ENCODE data around the gene LCE2C. TPM values are rescaled to one million over a fixed set of nuclear protein-coding genes. Genes with fewer than 3 reads are reported as not detected.
"Not testable (repeated sequence)": the region's sequence is repeated elsewhere in the genome, so short reads cannot be mapped to it uniquely, and the experiment has no call there.

LCE2C gene
- total RNA-seq, 1 experiment from 2014 or later = not detected

- in situ Hi-C loops (cut with HindIII; ENCODE audit: low pct_unique_long_range_greater_than_20kb, low sequenced_read_pairs) (no loop called here), intact Hi-C loops (cut with micrococcal nuclease; ENCODE audit: unreplicated experiment) (no loop called here)
- Histone ChIP-seq H3K9me3 (ENCODE audit: control insufficient read depth, insufficient read depth, low read depth, low read length) (no peaks in the 10 kb centered on the region), H3K36me3 (ENCODE audit: control insufficient read depth, insufficient read depth, low read length) (no peaks in the 10 kb centered on the region), H3K4me3 (ENCODE audit: low read depth in 2 of 2, low read length in 2 of 2) (no peak within 1 kb of the TSS), H3K27me3 (ENCODE audit: control insufficient read depth, insufficient read depth, low read length) (peaks cover 5% of the 10 kb centered on the region; the same call in 1 of the 2 replicates), H3K27ac (ENCODE audit: low read length) (no peak within 1 kb of the TSS), H3K4me1 (ENCODE audit: control insufficient read depth, insufficient read depth, low read length) (no peaks in the 10 kb centered on the region)
- TF ChIP-seq SIN3A (IDR thresholded peaks at IDR 0.05; ENCODE audit: borderline replicate concordance, insufficient read depth, low read depth, low read length) = no peak
- no peak for TF ChIP-seq POLR2AphosphoS5 (IDR thresholded peaks at IDR 0.05; ENCODE audit: low read depth, low read length)
- TF ChIP-seq REST (IDR thresholded peaks at IDR 0.05; ENCODE audit: insufficient read depth in 1 of 2, low read depth in 2 of 2, low read length in 1 of 2) = no peak
- TF ChIP-seq CTCF (IDR thresholded peaks at IDR 0.05) = no peak
- TF ChIP-seq TCF7L2 (IDR thresholded peaks at IDR 0.05; ENCODE audit: low read depth, low read length) = no peak
- ChIA-PET CTCF (no interaction called here), POLR2A (no interaction called here)
- no peak for ATAC-seq
- DNase-seq (ENCODE audit: low read depth, low spot score) = no peak
- no TSS peak for BruUV-seq (replicated peaks)
Measured at GRCh38 chr1:152663098-152663497, 12.0 kb upstream of the LCE2C start, which contains the start of gene LCE2D. Gene LCE2D (plus strand): TSS chr1:152663380. CDS start chr1:152664106, 726 bp downstream.

GRCh38 chr1:152666171-152666570 lies 8.9 kb upstream of the LCE2C start:
- H3K4me1 ChIP-seq (ENCODE audit: control insufficient read depth, insufficient read depth, low read length); H3K27me3 ChIP-seq (ENCODE audit: control insufficient read depth, insufficient read depth, low read length); POLR2A ChIA-PET; H3K9me3 ChIP-seq (ENCODE audit: control insufficient read depth, insufficient read depth, low read depth, low read length); H3K27ac ChIP-seq (ENCODE audit: low read length); H3K4me3 ChIP-seq (ENCODE audit: low read depth in 2 of 2, low read length in 2 of 2); ATAC-seq; intact Hi-C loops (cut with micrococcal nuclease; ENCODE audit: unreplicated experiment); CTCF ChIA-PET; BruUV-seq (replicated peaks); H3K36me3 ChIP-seq (ENCODE audit: control insufficient read depth, insufficient read depth, low read length); in situ Hi-C loops (cut with HindIII; ENCODE audit: low pct_unique_long_range_greater_than_20kb, low sequenced_read_pairs); DNase-seq (ENCODE audit: low read depth, low spot score): not testable (repeated sequence)

GRCh38 chr1:152667648-152668047 lies 7.4 kb upstream of the LCE2C start:
- no peaks in the 10 kb centered on the region for H3K36me3 ChIP-seq (ENCODE audit: control insufficient read depth, insufficient read depth, low read length)
- in situ Hi-C loops (cut with HindIII; ENCODE audit: low pct_unique_long_range_greater_than_20kb, low sequenced_read_pairs) = no loop called here
- CTCF ChIA-PET = no interaction called here
- no peaks in the 10 kb centered on the region for H3K4me1 ChIP-seq (ENCODE audit: control insufficient read depth, insufficient read depth, low read length)
- BruUV-seq (replicated peaks) = no TSS peak
- ATAC-seq (no peak), DNase-seq (ENCODE audit: low read depth, low spot score) (no peak)
- no peak for TF ChIP-seq POLR2AphosphoS5 (IDR thresholded peaks at IDR 0.05; ENCODE audit: low read depth, low read length)
- no peak for TF ChIP-seq SIN3A (IDR thresholded peaks at IDR 0.05; ENCODE audit: borderline replicate concordance, insufficient read depth, low read depth, low read length)
- no peak for TF ChIP-seq TCF7L2 (IDR thresholded peaks at IDR 0.05; ENCODE audit: low read depth, low read length)
- TF ChIP-seq REST (IDR thresholded peaks at IDR 0.05; ENCODE audit: insufficient read depth in 1 of 2, low read depth in 2 of 2, low read length in 1 of 2) = no peak
- no peak for TF ChIP-seq CTCF (IDR thresholded peaks at IDR 0.05)
- intact Hi-C loops (cut with micrococcal nuclease; ENCODE audit: unreplicated experiment) = no loop called here
- no peak overlapping the region for H3K27ac ChIP-seq (ENCODE audit: low read length)
- H3K4me3 ChIP-seq (ENCODE audit: low read depth in 2 of 2, low read length in 2 of 2) = no peak overlapping the region
- no peaks in the 10 kb centered on the region for H3K27me3 ChIP-seq (ENCODE audit: control insufficient read depth, insufficient read depth, low read length)
- H3K9me3 ChIP-seq (ENCODE audit: control insufficient read depth, insufficient read depth, low read depth, low read length) = no peaks in the 10 kb centered on the region
- POLR2A ChIA-PET = no interaction called here

Data from Panc1 (cell line).